GM19023 (cell line): ENCODE data around the gene PITPNC1.
"Not testable (repeated sequence)": the region's sequence is repeated elsewhere in the genome, so short reads cannot be mapped to it uniquely, and the experiment has no call there.

Source experiments
- ATAC-seq: cut with Tn5 transposase; IDR thresholded peaks from one replicate; pipeline ENCODE4 v1.9.1; 2021; ENCODE audit warnings: mild to moderate bottlenecking, moderate library complexity; ENCODE audit not compliant: unreplicated experiment

The PITPNC1 gene

GRCh38 chr17:67637901-67638641, 261.0 kb downstream of the PITPNC1 start:
- ATAC-seq = no peak

GRCh38 chr17:67638871-67639270, 261.8 kb downstream of the PITPNC1 start:
- ATAC-seq = no peak

- ATAC-seq = no peak
These were observed 262.5 kb downstream of the PITPNC1 start for GRCh38 chr17:67639555-67639954.

DNA sequence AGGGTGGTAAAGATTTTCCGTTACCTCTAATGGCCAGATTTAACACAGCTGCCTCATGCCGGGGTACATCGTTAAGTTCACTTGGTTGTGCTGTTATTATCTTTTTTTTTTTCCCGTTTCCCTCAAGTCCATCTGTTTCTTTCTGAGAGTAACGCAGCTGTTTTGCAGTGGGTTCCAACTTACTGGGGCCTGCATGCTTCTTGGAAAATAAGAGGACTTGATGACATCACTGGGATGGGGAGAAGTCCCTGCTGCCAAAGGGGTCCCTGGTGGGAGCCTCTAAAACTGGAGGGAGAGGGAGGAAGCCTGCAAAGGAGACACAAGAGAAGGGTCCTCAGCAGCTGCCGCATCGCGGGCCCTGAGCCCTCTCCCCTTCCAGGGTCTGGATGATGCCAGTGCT, 262.9 kb downstream of the PITPNC1 start:
- no peak for ATAC-seq

GRCh38 chr17:67642488-67642887, 265.4 kb downstream of the PITPNC1 start:
- ATAC-seq = no peak

DNA sequence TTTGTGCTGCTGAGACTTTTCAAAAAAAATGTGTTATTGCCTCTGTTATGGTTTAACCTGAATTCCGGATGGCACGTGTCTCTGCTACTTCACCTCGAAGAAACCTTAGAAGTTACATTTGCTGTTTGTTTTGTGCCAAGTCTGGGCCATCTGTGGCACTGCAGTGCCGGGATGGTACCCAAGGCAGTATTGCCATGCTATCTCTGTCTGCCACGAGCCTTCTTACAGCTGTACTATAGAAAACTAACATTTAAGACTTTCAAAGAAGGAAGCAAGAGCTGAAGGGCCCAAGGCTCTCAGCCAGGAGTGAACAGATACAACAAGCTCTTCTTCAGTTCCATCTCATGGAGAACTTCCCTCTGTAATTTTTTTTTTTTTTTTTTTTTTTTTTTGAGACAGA, 267.0 kb downstream of the PITPNC1 start:
- no peak for ATAC-seq

GRCh38 chr17:67645195-67645594, 268.1 kb downstream of the PITPNC1 start:
- not testable (repeated sequence) for ATAC-seq

GRCh38 chr17:67646472-67646871, 269.4 kb downstream of the PITPNC1 start:
- ATAC-seq = no peak

GRCh38 chr17:67647482-67647881, 270.4 kb downstream of the PITPNC1 start:
- ATAC-seq = no peak

DNA sequence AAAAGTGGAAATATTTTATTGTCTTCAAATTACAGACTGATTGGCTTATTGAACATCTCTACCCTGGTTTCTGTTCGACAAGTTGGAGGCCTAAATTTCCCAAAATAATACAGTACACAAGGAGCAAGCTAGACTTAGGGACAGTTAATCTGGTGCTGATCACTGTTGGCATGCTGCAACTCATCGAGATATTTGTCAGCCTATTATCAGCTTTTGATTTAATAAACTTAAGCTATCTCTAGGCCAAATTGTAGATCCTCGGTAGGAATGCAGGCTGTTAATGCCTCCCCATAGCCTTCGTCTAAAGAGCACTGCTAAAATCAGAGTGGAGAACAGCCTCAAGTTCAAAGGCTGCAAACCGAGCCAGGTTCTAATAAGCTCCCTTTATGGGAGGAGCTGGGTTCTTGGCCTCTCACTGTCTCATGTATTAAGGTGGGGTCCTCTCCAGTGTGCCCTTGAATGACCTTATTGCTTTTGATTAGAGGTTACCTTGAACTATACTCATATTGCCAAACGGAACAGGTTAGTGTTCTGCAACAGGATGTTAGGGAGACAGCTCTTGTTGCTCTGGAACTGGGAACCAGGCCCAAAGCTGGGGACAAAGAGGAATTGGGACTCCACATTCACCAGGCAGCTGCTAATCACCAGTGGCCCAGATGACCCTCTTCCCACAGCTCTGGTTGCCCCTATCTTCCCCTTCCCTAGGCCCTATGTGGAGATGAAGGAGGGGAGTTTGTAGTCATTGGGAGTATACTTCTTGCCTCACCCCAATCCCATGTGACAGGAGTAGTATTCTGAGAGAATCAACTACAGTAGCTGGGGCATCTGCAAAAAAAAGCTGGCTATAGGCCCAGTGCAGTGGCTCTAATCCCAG, 271.2 kb downstream of the PITPNC1 start:
- no peak for ATAC-seq

DNA sequence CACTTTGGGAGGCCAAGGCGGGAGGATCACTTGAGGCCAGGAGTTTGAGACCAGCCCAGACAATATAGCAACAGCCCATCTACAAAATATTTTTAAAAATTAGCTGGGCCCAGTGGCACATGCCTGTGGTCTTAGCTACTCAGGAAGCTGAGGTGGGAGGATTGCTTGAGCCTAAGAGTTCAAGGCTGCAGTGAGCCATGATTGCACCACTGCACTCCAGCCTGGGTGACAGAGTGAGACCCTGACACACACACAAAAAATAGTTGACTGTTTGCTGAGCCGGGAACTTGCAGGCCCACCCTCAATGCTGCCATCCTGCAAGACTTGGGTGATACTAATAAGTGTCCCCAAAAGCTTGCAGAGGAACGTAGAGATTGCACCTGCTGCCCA, 271.8 kb downstream of the PITPNC1 start:
- ATAC-seq = not testable (repeated sequence)

- no peak for ATAC-seq
These were observed 272.8 kb downstream of the PITPNC1 start for GRCh38 chr17:67649891-67650290.

DNA sequence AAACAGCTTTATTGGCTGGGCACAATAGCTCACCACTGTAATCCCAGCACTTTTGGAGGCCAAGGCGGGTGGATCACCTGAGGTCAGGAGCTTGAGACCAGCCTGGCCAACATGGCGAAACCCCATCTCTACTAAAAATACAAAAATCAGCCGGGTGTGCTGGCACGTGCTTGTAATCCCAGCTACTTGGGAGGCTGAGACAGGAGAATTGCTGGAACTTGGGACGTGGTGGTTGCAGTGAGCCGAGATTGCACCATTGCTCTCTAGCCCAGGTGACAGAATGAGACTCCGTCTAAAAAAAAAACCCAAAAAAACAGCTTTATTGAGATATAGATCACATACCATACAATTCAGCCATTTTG, 274.1 kb downstream of the PITPNC1 start:
- peak; percentile 4 for ATAC-seq

DNA sequence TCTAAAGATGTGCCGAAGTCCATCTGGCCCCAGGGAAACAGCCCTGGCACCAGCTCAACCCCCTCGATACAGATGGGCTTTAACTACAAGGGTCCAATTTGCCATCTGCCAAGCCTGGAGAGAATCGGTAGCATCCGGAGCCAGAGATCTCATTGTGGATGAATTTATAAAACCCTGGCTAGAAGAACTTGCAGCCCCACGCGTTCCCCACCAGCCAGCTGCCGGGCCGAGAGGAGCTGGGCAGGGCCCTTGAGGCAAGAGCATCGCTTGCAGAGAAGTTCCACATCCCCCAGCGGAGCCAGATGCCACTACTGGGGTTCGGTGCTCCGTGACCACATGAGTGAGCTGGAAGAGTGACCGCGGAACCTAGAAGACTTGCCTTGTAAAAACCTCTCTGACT, 275.4 kb downstream of the PITPNC1 start:
- no peak for ATAC-seq

DNA sequence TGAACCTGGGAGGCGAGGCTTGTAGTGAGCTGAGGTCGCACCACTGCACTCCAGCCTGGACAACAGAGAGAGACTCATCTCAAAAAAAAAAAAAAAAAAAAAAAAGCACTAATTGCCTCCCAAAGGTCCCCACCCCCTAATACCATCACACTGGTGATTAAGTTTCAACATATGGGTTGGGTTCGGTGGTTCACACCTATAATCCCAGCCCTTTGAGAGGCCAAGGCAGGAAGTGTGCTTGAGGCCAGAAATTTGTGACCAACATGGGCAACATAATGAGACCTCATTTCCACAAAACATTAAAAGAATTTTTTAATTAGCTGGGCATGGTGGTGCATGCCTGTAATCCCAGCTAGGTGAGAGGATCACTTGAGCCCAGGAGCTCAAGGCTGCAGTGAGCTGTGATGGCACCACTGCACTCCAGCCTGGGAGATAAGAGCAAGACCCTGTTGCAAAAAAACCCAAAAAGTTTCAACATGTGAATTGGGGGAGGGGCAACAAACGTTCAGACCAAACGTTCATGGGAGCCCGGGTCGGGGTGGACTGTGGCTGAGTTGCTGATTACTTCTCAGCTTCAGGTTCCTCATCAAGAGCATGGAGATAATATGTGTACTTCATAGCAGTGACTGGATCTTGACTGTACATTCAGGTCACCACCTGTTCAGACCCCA, 278.5 kb downstream of the PITPNC1 start:
- no peak for ATAC-seq

DNA sequence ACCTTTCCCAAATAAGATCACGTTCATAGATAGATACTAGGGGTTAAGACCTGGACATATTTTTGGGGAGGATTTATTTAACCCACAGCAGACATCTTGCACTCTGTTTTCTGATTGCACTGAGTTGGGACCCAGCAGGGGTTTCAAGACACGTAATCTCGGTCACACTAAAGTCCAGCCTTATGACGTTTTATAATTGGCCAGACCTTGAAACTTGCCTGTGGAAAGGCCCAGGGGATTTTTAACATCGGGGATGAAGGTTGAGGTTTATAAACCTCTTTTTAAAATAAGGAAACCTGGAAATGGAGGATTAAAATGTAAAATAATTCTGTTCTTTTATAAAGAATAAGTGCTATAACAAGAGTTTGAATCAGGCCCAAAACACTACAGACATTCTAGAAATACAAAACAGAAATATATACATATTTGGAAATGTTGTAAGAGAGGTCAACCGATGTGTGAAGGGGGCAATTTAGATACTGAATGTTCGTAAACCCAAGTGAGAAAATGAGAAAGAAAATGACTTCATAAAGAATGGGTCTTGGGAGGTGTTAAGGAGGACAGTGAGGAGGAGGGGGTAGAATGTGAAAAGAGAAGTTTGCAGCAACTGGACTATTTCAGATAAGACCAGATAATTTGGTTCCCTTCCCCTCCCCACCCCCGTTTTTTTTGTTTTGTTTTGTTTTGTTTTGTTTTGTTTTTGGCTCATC, 279.6 kb downstream of the PITPNC1 start:
- peak; percentile 57 for ATAC-seq

DNA sequence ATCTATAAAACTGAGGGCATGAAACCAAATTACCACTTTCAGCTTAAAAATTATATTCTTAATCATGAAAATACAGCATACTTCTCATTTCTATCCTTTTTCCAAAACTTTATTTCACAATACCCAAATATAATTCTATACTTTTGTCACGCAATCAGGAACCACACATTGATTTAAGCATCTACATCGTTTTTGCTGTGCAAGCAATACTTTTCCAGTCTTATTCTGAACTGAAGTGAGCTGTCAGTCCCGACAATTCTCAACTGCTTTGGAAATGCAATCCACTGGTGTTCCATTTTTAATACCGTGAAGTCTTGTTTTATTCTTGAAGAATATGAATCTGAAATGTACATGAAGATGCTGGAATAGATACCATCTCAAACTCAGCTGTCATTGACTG, 280.5 kb downstream of the PITPNC1 start:
- ATAC-seq = no peak

DNA sequence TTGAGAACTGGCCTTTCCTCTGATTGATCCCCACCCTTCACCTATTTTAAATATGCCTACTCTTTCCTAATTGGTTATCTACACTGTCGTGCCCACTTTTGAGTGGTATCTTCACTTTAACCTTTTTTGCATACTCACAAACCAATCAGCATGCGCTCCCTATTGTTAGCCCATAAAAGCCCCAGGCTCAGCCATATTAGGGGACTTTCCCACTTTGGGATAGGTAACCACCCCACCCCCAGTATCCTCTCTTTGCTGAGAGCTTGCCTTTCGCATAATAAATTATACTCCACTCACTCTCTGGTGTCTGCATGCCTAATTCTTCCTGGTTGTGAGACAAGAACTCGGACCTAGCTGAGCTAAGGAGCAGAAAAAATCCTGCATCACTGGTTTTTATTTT, 281.2 kb downstream of the PITPNC1 start:
- ATAC-seq = no peak

GRCh38 chr17:67659028-67659427, 281.9 kb downstream of the PITPNC1 start:
- no peak for ATAC-seq

DNA sequence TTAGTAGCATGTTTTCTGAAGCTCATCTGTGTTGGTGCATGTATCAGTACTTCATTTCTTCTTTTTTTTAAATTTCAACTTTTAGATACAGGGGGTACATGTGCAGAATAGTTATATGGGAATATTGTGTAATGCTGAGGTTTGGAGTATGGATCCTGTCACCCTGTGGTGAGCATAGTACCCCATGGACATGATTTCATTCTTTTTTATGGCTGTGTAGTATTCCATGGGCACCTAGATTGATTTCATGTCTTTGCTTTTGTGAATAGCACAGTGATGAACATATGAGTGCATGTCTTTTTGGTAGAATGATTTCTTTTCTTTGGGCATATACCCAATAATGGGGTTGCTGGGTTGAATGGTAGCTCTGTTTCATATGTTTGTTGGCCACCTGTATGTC, 285.6 kb downstream of the PITPNC1 start:
- no peak for ATAC-seq

GRCh38 chr17:67663457-67663856, 286.4 kb downstream of the PITPNC1 start:
- no peak for ATAC-seq
